ENCODE data around the gene ENAH. TPM values are rescaled to one million over a fixed set of nuclear protein-coding genes. Genes with fewer than 3 reads are reported as not detected.

ENAH gene
- total RNA-seq, 1 experiment from 2014 or later, result 285 TPM

GRCh38 chr1:225603538-225604354 lies 49.2 kb downstream of the ENAH start:
- H3K79me1 ChIP-seq (ENCODE audit: insufficient read depth, low read depth, low read length, poor library complexity, severe bottlenecking), result peaks cover 11% of the 10 kb centered on the region
- no peak overlapping the region for H3K4ac ChIP-seq (ENCODE audit: low read depth, low read length)
- no peak overlapping the region for H4K8ac ChIP-seq (replicated peaks; ENCODE audit: insufficient read length, low read depth, low read length)
- peaks cover 30 to 32% of the 10 kb centered on the region in 2 experiments for H3K4me1 Mint-ChIP-seq
- peaks cover 50% of the 10 kb centered on the region for H3K79me2 ChIP-seq (ENCODE audit: insufficient read depth, low read length)
- no peak overlapping the region for H2BK20ac ChIP-seq (ENCODE audit: low read depth, low read length, poor library complexity, severe bottlenecking)
- TF ChIP-seq CTCF (conservative IDR thresholded peaks at IDR 0.05), result no peak
- no peak overlapping the region for H4K5ac ChIP-seq (ENCODE audit: insufficient read length, low read depth, low read length)
- H3K23ac ChIP-seq (ENCODE audit: insufficient read length, low read depth, low read length), result no peak overlapping the region
- no peak overlapping the region for H3K14ac ChIP-seq (ENCODE audit: insufficient read depth, low read length)
- H3K27ac Mint-ChIP-seq, result peak overlapping the region in 1 of 3 experiments; percentile 51; a peak in 3 of 7 replicates
- H3K9me3 ChIP-seq (ENCODE audit: control insufficient read depth, low read depth, low read length), result no peaks in the 10 kb centered on the region
- no peak overlapping the region for H2AFZ ChIP-seq (ENCODE audit: low read length)
- no peak overlapping the region for H2BK12ac ChIP-seq (ENCODE audit: insufficient read length, low read depth, low read length)
- H3K36me3 Mint-ChIP-seq (ENCODE audit: insufficient read depth in 1 of 3, low read depth in 3 of 3), result peaks cover 20 to 35% (median 23%) of the 10 kb centered on the region in 3 experiments
- peaks cover 2% of the 10 kb centered on the region; the same call in 1 of the 2 replicates for H3K4me1 ChIP-seq (ENCODE audit: insufficient read depth, low read length)
- H3K27me3 Mint-ChIP-seq (ENCODE audit: low read depth), result no peaks in the 10 kb centered on the region
- H4K20me1 ChIP-seq (ENCODE audit: control insufficient read depth, insufficient read depth, insufficient read length), result no peaks in the 10 kb centered on the region
- no peak overlapping the region for H3K4me3 Mint-ChIP-seq
- H3K4me2 ChIP-seq (ENCODE audit: insufficient read depth, insufficient read length, low read length), result no peak overlapping the region
- H3K18ac ChIP-seq (ENCODE audit: insufficient read length, low read depth, low read length), result no peak overlapping the region
- no peaks in the 10 kb centered on the region for H3K23me2 ChIP-seq (ENCODE audit: insufficient read length, low read depth, low read length, poor library complexity, severe bottlenecking)
- H4K91ac ChIP-seq (ENCODE audit: insufficient read length, low read depth, low read length), result no peak overlapping the region
- no peak overlapping the region for H2BK15ac ChIP-seq (ENCODE audit: low read depth, low read length)
- H2BK120ac ChIP-seq (ENCODE audit: low read depth, low read length, poor library complexity, severe bottlenecking), result no peak overlapping the region
- H3K27ac ChIP-seq (ENCODE audit: insufficient read length, low read depth, low read length), result no peak overlapping the region
- peaks cover 11 to 15% of the 10 kb centered on the region in 2 experiments for H3K9me3 Mint-ChIP-seq
- H3T11ph ChIP-seq (ENCODE audit: low read length), result no peak overlapping the region
- no peak overlapping the region for H2BK5ac ChIP-seq (ENCODE audit: insufficient read length, low read length)
- H3K56ac ChIP-seq (ENCODE audit: insufficient read length, low read depth, low read length), result no peak overlapping the region
- no peak for DNase-seq
- no peak overlapping the region for H2AK5ac ChIP-seq (ENCODE audit: insufficient read length, low read length)
- H3K9ac ChIP-seq (ENCODE audit: extremely low read depth, insufficient read length, low read length), result no peak overlapping the region
- no peaks in the 10 kb centered on the region for H3K27me3 ChIP-seq (ENCODE audit: insufficient read depth, low read length)
